Measurements from ENCODE around the gene PPARD.

GRCh38 chr6:35317483-35318195, 24.7 kb upstream of the PPARD start:
- TF ChIP-seq CTCF (IDR thresholded peaks at IDR 0.05; ENCODE audit: low read depth, low read length) (no peak), MYC (IDR thresholded peaks at IDR 0.05; ENCODE audit: low read depth, low read length) (no peak), MAX (IDR thresholded peaks at IDR 0.05; ENCODE audit: low read depth, low read length) (no peak)
